Activated gamma-delta T cell (primary cell): ENCODE results near the gene ANKRD63.

ENCODE experiments used
- DNase-seq: peaks from one replicate; lab custom pipeline; 2025; lab: John Stamatoyannopoulos, UW

ANKRD63 gene

DNA sequence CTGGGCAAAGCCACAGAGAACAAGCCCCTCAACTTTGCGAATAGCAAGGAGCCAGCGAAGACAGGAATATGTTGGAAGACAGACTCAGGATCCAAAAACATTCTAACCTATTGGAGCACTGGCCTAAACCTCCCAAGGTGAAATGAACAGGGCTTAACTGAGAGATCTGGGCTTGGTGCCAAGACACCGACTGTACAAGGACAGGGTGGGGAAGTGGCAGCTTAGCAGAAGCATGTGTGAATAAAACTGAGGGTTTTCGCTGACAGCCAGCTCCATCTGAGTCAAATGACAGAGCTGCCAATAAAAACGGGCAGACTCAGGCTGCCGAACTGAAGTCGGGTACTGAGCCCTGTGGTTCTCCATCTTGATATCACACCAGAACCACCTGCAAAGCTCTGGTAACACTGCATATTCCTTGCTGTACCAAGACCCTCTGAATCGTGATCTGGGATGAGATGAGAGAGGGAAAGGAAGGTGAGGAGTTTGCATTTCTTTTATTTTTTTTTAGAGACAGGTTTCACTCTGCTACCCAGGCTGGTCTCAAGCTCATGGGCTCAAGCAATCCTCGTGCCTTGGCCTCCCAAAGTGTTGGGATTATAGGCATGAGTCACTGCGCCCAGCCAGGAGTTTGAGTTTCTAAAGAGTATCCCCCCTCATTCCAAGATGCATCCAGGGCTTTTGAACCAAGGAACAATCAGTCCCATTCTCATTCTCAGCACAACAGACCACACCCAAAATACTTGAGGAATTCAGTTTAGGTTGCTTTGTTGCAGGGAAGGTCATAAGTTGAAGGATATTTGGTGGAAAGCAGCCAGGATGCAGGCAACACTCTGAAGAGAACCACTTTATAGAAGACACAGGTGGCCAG is 30.9 kb upstream of the ANKRD63 start:
- no peak for DNase-seq

DNA sequence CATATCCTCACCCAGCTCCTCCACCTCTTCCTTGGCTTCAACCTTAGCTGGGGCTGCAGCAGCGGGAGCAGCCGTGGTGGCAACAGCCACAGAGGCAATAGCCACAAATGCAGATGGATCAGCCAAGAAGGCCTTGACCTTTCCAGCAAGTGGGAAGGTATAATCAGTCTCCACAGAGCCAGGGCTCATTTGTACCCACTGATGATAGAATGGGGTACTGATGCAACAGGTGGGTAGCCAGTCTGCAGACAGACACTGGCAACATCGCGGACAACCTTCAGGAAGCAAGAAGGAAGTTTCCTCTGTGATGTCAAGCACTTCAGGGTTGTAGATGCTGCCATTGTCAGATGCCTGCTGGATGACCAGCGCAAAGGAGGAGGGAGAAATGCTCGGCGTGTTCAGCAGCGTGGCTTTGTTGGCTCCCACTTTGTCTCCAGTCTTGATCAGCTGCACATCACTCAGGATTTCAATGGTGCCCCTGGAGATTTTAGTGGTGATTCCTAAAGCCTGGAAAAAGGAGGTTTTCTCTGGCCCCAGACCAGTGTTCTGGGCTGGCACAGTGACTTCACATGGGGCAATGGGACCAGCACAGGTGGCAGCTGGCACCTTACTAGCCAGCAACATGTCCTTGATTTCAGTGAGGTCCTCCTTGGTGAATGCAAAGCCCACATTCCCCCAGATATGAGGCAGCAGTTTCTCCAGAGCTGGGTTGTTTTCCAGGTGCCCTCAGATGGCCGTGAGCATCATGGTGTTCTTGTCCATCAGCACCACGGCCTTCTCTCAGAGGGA is 29.7 kb upstream of the ANKRD63 start:
- no peak for DNase-seq

DNA sequence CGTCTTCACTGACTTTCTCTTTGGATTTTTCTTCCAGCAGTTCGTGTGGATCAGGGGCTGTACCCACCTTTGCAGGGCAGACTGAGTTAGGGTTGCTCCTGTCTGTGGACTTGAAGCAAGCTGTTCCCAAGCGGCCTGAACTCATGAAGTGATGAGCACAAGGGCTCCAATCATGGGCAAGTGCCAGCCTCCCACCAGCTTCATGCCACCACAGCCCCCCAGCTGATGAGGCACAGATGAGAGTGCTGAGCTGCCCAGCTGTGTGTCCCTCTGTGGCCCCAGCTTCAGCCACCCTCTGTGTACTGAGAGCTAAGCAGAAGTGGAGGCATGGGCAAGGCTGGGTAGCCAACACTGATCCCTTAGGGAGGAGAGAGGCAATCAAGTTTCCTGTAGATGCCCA is 28.1 kb upstream of the ANKRD63 start:
- no peak for DNase-seq

DNA sequence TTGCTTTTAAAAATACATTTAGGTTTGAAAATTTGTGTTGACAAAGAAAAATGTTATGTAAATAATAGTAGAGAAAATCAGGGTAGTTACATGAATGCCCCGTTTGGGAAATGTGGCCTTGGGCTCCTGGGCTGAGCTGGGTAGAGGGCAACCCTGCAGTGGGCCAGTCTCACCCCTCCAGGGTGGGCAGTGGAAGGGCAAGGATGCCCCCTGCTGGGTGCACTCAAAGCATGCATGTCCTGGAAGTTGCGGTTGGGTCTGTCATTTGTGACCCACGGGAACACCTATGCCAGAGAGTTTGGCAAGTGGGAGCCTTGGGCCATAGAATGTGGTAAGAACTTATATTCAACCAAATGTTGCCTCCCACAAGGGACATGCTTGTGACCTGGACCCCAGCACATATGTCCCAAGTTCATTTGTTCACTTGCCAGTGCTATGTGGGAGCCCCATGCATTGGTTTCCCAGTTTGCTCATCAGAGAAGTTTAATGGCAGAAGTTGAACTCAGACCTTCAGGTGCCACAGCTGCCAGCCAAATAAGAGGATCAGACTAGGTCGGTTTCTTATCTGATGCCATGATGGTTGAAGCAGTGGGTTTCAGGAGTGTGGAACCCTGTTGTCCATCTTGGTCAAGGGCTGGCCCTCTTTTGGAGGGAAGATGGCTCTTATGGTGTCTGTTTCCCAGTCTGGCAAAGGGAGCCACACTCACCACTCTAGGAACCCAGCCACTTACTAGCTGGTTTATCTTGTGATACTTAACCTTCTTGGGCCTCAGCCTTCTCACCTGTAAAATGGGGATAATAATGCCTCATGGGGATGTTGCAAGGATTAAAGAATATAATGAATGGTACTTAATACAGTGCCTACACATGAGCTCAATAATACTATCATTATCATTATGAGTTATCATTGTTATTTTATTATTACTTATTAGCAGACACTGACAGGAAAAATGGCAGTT is 27.4 kb upstream of the ANKRD63 start:
- no peak for DNase-seq

DNA sequence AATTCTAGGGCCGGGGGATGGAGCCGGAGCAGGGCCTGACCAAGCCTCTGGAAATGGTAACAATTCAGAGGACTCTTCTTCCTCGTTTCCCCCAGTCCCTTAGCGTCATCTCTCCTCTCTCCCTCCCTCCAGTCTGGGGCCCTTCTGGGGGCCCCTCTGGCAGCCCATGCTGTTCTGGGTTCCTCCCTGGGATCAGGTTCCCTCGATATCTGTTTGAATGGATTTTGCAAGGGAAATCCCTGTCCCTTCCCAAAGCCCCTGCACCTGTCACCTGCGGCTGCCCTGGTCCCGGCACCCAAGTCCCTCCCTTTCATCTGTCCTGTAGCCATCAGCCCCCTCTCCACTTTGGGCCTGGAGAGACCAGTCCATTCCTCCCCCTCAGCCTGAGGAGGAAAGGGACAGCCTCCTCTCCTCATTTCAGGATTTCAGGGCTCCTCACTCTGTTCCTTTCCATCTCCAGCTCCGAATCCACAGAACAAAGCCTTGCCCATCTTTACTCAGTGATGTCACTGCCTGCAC is 26.5 kb upstream of the ANKRD63 start:
- DNase-seq, result no peak

DNA sequence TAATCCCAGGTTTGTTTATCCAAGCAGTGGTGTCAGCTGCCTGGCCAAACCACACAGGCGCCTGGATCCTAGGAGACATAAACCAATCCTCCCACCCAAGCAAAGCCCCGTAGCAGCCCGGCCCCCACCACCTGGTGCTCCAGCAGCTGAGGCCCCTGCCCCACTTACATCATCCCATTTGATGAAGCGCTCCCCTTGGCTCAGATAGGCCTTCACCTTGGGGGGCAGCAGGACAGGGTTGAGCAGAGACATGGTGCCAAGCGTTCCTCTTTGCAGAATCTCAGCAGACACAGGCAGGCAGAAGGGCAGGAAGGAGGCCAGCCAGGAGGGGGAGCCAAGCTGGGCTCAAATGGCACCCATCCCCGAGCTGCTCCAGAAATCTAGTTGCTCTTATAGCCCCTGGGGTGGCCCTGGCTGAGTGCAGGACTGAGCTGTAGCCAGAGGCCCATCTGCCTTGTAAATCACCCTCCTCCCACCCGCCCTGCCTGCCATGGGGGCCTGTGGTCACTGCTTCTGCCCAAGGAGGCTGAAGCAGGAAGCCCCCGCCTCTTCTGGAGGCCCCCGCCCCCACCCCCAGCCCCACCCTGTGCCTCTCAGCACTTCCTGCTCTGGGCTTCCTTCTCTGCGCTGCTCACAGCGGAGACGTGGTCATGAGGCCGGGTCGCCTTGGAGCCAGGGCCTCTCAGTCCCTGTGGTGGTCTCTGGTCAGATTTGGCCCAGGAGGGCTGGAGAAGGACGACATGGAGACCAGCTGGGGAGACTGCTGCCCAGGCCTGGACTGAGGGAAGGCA is 24.8 kb upstream of the ANKRD63 start, which contains the start of gene PLCB2:
PLCB2 (minus strand) TSS at position 515 of the 791 bp plus-strand sequence; CDS start at position 252, 263 bp downstream.
- peak; percentile 42 for DNase-seq

DNA sequence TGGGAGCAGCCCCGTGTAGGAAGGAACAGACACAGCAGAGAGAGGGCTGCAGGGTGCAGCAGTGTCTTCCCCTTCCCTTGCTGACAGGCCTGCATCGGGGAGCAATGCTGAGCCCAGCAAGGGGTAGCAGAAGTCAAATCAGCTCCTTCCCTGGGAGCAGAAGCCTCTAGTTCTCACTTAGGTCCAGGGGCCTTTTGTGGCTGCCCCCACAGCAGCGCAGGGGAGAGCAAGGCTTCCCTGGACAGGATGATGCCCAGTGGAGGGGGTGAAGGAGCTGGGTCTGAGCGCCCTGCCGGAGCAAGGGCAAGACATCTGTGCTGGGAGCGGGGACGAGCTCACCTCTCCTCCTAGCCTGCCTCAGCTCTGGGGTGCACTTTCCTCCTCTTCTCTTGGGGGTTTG is 24.0 kb upstream of the ANKRD63 start:
- no peak for DNase-seq

DNA sequence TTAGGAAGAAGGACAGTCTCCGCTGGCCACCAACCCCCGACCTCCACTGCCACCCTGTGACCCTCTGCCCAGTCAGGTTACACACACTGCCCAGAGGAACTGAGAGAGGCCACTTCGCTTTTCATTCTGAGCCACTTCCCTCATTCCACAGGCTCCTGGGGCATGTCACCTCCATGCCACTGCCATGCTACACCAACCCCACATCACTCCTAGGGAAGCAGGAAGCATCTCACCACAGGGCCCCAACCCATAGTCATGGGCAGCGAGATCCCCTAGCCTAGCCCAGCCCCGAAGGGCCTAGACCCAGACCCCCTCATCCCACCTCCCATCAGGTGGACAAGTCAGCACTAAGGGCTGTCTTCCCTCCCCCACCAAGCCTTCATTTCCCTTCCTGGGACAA is 23.5 kb upstream of the ANKRD63 start:
- no peak for DNase-seq

DNA sequence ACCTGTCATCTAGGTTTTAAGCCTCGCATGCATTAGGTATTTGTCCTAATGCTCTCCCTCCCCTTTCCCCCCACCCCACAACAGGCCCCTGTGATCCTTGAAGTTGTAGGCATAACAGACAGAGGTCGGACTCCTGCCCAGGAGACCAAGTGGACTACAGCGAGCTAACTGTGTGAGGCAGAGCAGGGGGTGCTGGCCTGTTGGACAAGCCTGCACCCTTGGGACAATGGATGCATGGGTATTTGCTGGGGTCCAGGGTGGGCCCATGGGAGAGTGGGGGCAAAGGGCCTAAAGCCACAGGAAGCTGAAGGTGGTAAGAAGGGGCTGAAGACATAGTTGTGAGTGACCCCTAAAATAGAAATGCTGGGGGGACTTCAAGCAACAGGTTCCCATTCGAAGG is 22.4 kb upstream of the ANKRD63 start:
- no peak for DNase-seq

DNA sequence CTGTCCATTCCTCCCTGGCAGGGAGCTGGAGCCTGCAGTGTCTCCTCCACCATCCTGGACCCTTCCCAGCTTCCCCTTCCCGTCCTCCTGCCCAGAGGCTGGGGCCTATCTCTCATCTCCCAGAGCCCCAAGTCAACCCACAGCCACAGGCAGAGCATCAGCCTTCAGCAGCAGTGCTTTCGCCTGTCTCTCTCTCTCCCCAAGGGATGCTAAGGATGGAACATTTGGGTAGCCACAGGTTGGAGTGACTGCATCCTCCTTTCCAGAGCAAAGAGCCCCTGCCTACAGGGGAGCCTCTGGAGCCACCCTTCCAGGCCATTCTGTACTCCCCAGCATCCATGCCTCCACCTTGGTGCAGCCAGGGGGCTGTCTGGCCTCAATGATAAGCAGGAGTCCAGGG is 20.7 kb upstream of the ANKRD63 start:
- DNase-seq, result no peak

DNA sequence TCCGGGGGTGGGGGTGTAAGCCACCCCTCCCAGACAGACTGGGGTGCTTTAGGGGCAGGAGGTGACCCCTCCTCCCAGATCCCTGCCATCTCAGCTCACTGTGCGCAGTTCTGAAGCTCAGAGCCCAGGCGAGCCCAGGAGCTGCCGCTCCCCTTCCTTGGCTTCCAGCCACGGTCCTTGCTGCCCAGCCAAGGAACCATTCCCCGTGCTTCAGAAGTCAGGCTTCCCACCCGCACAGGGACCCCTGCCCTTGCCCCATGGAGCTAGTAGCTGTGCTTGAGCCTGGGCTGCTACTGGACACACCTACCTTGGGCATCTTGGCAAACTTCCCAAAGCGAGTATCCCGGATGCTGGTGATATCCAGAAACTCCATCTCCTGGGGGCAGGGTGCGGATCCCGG is 20.1 kb upstream of the ANKRD63 start:
- DNase-seq, result no peak

DNA sequence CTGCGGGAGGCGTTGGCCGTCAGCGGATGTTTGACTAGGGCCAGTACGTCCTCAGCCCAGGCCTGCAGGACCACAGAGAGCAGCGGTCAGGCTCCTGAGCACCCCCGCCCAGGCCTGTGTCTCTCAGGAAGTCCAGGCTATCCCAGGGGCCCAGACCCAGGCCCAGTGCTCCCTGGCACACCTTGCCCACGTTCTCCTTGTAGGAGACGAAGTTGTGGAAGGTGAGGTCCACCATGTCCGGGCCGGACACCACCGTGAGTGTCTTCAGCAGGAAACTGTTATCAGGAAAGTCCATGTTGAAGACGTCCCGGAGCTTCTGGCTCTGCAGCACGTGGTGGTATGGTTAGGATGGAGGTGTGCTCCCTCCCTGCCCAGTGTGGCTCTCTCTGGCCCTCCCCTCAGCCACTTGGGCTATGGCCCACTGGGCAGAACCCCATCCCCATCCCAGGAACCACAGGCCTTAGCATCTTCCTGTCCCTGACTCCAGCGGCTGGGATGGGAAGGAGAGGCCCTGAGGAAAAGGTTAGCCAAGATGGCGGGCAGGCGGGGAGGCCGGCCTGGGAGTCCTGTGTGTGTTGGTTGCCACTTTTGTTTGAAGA is 19.5 kb upstream of the ANKRD63 start:
- no peak for DNase-seq

DNA sequence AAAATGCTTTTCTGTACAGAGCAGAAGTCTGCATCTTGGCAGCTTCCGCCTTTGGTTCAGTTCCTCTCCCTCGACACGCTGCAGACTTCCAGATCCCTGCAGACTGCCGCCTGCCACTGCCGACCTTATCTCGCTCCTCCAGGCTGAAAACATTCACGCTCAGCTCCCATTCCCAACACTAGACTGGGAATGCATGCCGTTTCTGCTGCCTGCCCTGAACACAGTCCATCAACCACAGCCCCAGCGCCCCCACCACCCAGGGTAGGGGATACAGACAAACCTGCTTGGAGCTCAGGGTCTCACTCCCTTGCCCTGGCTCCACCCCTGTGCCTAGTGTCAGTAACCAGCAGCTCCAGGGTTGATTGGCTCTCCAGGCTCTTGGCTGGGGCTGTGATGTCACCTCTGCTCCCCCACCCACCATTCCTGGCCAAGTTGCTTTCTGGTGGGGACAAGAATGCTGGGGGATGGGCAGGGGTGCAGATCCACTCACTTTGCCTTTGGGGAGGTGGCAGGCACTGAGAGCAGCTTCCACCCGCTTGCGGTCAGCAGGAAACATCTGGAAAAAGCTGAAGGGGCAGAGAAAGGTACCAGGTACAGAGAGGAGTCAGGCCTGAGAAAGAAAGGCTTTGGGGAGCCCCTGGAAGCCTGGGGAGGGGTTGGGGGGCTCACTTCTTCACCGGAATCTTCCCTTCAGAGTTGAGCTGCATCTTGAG is 18.8 kb upstream of the ANKRD63 start:
- no peak for DNase-seq

DNA sequence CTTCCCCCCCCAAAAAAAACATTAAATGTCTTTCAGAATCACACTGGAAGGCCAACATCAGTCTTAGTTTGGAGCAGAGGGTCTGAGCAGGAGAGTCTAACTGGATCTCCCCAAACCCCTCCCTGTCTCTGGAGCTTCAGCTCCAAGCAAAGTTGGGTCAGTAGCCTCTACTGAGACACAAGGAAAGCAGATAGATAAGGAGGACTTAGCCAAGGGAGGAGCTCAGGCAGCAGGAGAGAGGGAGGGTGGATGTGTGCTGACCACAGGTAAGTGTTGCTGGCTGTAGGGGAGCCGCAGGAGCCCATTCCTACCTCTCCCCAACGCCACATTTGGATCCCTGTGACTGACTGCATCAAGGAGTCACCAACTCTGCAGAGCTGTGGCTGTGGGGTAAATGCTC is 17.9 kb upstream of the ANKRD63 start:
- DNase-seq, result no peak

DNA sequence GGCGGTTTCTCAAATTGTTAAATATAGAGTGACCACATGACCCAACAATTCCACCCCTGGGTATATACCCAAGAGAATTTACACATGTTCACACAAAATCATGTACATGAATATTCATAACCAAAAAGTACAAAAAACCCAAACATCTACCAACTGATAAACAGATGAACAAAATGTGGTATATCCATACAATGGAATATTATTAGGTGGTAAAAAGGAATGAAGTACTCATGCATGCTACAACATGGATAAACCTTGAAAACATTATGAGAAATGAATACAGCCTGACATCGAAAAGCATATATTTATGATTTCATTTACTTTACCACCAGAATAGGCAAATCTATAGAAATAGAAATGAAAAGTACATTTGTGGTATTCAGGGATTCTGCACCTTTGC is 17.5 kb upstream of the ANKRD63 start:
- DNase-seq, result no peak

DNA sequence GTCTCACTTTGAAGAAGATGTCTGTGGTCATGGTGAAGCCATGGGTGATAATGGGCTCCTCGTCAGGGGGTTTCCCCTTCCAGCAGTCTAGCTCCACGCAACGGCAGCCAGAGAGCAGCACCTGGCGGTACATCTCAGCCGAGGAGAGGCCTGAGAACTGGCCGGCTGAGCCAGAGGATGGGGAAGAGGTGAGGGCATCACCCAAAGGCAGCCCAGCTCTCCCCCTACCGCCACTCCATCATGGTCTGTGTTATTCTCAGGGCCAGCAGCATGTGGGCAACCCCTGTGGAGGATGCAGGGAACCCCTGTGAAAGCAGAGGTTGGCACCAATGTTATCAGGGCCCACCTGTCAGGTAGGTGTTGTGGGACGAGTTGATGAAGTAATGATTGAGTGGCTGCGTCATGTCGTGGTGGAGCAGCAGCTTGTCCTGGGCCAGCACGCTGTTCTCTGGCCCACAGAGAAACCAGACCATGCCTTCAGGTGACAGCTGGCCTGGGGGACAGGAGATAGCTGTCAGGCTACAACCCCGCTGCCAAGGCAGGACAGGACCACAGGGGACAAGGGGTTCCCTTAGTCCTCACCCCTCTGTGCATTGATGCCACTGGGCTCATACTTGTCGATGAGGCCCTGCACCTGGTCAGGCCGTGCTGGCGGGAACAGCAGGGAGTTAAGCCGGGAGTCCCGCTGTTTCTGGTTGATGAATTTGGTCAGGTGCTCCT is 15.5 kb upstream of the ANKRD63 start:
- no peak for DNase-seq

DNA sequence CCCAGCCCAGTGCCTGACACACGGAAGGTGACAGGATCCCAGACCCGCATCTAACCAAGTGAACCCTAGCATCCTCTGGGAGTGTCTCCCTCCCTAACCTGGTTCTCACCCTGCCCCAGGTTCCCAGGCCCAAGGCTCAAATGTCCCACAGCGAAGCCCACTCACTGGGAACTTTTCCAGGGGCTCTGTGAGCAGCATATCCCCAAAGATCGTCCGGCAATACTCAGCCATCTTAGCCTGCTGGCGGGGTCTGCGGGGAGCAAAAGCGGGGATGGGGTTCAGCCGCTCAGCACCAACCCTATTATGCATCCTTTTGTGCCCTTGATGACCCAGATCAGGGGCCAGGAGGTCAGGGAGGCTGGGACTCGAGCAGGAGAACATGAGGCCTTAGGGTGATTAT is 14.5 kb upstream of the ANKRD63 start:
- no peak for DNase-seq

DNA sequence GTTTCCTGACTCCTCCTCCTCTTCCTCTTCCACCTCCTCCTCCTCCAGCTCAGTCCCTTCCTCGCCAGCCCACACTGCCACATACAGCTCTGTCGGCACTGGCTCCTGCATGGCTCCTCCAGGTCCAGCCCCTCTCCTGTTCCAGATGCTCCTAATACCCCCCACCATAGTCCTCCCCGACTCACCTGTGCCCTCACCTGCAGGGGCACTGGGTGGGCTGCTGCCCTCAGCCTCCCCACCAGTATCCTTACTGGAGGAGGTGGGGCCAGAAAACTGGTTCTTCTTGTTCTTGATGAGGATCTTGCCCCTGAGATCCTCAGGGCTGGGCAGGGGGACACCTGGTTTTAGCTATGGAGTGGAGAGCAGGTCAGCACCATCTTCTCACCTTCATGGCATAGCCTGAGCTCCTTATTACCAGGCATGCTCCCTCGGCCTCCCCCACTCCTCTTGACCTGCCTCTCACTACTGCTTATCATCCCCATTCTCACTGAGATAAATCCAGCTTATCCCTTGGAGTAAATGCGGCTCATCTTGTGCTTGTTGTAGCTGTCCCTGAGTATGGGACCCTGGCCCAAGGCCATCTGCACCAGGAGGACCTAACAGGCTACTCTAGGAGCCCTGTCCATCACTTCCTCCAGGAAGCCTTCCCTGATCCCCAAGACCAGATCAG is 13.8 kb upstream of the ANKRD63 start:
- DNase-seq, result no peak
